Stimulated activated CD4-positive, alpha-beta T cell treated with anti-CD3 and anti-CD28 coated beads, Interleukin-15, amount 100 ng/mL, for 1 hour (primary cell): ENCODE data around the gene MTCH1.
A peak's percentile ranks its signal among the peaks of the same experiment; 100 is the strongest.

Experiments used
- DNase-seq, 2 donors: peaks; one replicate each; pipeline ENCODE4 v3.0.0-alpha.2; 2020; ENCODE audit warnings: low read depth in 1 of 2, low spot score in 1 of 2

Gene MTCH1, protein sequence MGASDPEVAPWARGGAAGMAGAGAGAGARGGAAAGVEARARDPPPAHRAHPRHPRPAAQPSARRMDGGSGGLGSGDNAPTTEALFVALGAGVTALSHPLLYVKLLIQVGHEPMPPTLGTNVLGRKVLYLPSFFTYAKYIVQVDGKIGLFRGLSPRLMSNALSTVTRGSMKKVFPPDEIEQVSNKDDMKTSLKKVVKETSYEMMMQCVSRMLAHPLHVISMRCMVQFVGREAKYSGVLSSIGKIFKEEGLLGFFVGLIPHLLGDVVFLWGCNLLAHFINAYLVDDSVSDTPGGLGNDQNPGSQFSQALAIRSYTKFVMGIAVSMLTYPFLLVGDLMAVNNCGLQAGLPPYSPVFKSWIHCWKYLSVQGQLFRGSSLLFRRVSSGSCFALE

GRCh38 chr6:36985808-36986703 is at the start of gene MTCH1:
TSS of gene MTCH1 (minus strand) at chr6:36986196. CDS start at chr6:36986173, 23 bp downstream.
- peak; percentile 83 to 84 for DNase-seq

DNA sequence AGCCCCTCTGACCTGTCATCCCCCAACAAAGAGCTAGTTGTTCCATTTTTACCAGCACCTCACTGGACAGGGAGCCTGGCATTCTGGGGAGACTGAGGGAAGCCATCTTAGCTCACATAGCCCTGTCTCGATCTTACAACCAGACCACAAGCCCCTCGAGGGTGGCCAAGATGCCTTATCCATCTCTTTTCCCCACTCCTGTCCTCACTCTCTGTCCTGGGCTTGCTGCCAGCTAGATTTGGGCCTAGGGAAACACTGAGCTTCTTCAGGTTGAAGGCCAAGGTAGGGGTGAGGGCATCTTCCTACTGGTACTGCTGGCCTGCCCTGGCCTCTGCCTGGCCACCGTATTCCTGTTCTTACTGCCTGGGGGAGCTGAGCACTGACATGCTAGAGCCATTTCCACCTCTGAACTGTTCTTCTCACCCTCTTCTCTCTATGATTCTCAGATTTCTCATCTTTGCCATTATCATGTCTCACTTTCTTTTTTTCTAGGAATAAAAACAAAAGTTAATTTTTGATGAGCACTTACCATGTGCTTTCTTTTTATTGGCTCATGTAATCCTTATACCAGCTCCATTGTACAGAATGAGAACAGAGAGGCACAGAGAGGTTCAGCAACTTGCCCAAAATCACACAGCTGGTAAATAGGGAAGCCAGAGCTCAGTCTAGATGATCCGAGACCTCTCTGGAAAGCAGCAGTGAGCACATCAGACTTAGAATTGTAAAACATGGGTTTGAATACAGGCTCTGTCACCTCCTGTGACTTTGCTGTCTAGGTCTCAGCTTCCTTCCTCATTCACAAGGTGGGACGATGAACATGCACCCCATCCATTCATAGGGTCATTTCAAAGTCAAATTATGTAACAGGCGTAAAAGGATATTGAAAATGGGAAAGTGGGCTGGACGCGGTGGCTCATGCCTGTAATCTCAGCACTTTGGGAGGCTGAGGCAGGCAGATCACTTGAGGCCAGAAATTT is 48.1 kb upstream of the MTCH1 start:
- no peak for DNase-seq

- no peak for DNase-seq
Measured at GRCh38 chr6:37033255-37033654, 47.3 kb upstream of the MTCH1 start.

- DNase-seq, result no peak
Measured at GRCh38 chr6:37032239-37032638, 46.2 kb upstream of the MTCH1 start.

- no peak for DNase-seq
Measured at GRCh38 chr6:37030599-37030998, 44.6 kb upstream of the MTCH1 start.

- no peak for DNase-seq
Measured at GRCh38 chr6:37029249-37029971, 43.4 kb upstream of the MTCH1 start.

GRCh38 chr6:37027811-37028469 is 41.9 kb upstream of the MTCH1 start:
- no peak for DNase-seq

GRCh38 chr6:37027036-37027720 is 41.2 kb upstream of the MTCH1 start:
- no peak for DNase-seq

GRCh38 chr6:37025621-37026466 is 39.8 kb upstream of the MTCH1 start:
- no peak for DNase-seq

- DNase-seq, result peak in 1 of 2 donors; percentile 27
Measured at GRCh38 chr6:37024656-37025337, 38.8 kb upstream of the MTCH1 start.

DNA sequence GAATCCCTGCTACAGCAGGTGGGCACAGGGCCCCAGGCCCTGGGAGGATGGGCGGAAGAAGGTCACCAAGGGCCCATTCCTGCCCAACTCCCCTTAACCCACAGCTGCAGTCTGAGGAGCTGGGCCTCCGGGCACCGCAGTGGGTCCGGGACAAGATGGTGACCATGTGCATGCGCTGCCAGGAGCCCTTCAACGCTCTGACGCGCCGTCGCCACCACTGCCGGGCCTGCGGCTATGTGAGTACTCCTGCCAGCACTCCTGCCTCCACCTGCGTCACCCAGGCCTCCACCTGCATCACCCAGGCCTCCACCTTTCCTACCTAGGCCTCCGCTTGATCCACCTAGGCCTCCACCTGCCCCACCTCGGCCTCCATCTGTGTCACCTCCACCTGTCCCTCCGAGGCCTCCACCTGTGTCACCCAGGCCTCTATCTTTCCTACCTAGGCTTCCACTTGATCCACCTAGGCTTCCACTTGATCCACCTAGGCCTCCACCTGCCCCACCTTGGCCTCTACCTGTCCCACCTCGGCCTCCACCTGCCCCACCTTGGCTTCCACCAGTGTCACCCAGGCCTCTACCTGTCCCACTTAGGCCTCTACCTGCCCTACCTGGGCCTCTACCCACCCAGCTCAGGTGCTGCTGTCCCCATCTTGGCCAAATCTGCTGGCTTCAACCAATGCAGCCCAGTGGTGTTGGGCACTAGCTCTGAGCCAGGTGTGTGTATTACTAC is 36.3 kb upstream of the MTCH1 start:
- DNase-seq, result no peak

- peak; percentile 22 to 54 for DNase-seq
Measured at GRCh38 chr6:37021356-37022129, 35.5 kb upstream of the MTCH1 start.

- DNase-seq, result no peak
Measured at GRCh38 chr6:37020812-37021211, 34.8 kb upstream of the MTCH1 start.

GRCh38 chr6:37020381-37020780 is 34.4 kb upstream of the MTCH1 start:
- no peak for DNase-seq

DNA sequence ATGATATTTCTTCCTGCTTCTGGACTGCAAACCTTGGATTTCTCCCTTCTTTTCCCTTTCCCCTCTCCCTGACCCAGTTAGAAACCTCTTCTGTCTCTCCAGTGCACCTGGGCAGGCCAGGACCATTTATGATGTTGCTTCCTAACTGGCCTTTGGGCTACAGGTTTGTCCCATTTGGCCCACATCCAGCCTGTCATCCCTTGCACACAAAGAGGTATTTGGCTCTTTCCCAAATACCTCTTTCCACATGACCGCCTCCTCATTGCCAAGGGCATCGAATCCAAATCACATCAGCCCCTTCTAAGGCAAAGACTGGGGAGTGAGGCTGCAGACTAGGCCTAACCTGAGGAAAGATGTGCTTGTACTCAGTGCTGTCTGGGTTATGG is 33.1 kb upstream of the MTCH1 start:
- no peak for DNase-seq
